Endothelial cell of umbilical vein (primary cell): ENCODE results near the gene H2AZ2.

Experiments used
- CTCF ChIP-seq, 2 donors: IDR thresholded peaks; 1 replicate in 1 of 2; 2 replicates in 1 of 2; pipeline ENCODE4 v1.5.1; 2011; ENCODE audit warnings: low read length in 2 of 2, mild to moderate bottlenecking in 2 of 2, moderate library complexity in 2 of 2, control low read depth in 1 of 2, inconsistent platforms in 1 of 2, low read depth in 1 of 2; ENCODE audit not compliant: insufficient read depth in 1 of 2; ENCODE audit errors: extremely low read depth in 1 of 2
- POLR2A ChIP-seq: IDR thresholded peaks from 2 replicates; pipeline ENCODE4 v1.6.1; 2012; ENCODE audit warnings: low read depth, mild to moderate bottlenecking, control low read depth, low read length

- TF ChIP-seq CTCF (IDR thresholded peaks at IDR 0.05; ENCODE audit: extremely low read depth in 1 of 2, insufficient read depth in 1 of 2, low read depth in 1 of 2, low read length in 2 of 2) (no peak), POLR2A (no peak)
These were observed 43.9 kb upstream of the H2AZ2 start for GRCh38 chr7:44891791-44892190.
